PC-9 (cell line): ENCODE data around the gene LARP7. TPM values are rescaled to one million over a fixed set of nuclear protein-coding genes. Genes with fewer than 3 reads are reported as not detected.

Experiments
- BruUV-seq: library from RNA; stranded (reverse); fragments of 400-500 nt; replicated peaks from 2 replicates; lab custom pipeline; 2021; lab: Mats Ljungman, UMichigan
- CTCF ChIA-PET: fragments of 300-600 bp; sonication (Branson Sonifier 250); formaldehyde crosslinking; loops from one replicate; lab custom pipeline; 2022; ENCODE audit warnings: antibody characterized with exemption; lab: Charles Lee
- POLR2A ChIA-PET: fragments of 300-600 bp; sonication (Branson Sonifier 250); formaldehyde crosslinking; loops from one replicate; lab custom pipeline; 2022; ENCODE audit warnings: antibody characterized with exemption; ENCODE audit not compliant: unreplicated experiment; lab: Charles Lee
- DNase-seq, 2 experiments: peaks; one replicate each; pipeline versions ENCODE4 v3.0.0 to v3.0.0-alpha.2; 2015 to 2022; ENCODE audit warnings: mixed read lengths in 1 of 2
- H2AFZ ChIP-seq: fragments of 200-600 bp; sonication (generic); 2 replicates; pipeline ENCODE4 v1.8.1; 2017; ENCODE audit warnings: antibody characterized with exemption
- H3F3A ChIP-seq: fragments of 200-600 bp; sonication (generic); 2 replicates; pipeline ENCODE4 v1.8.1; 2017; ENCODE audit warnings: antibody characterized with exemption, mild to moderate bottlenecking, low read depth; ENCODE audit not compliant: insufficient read depth
- H3K27ac ChIP-seq: fragments of 200-600 bp; sonication (generic); 2 replicates; pipeline ENCODE4 v1.6.1; 2016; ENCODE audit warnings: mixed run types
- H3K27me3 ChIP-seq: fragments of 200-600 bp; sonication (generic); 2 replicates; pipeline ENCODE4 v1.6.1; 2016; ENCODE audit warnings: low read depth, mixed run types; ENCODE audit not compliant: insufficient read depth
- H3K36me3 ChIP-seq: fragments of 200-600 bp; sonication (generic); 2 replicates; pipeline ENCODE4 v1.6.1; 2016; ENCODE audit warnings: low read depth, mixed run types
- H3K4me1 ChIP-seq: fragments of 200-600 bp; sonication (generic); replicated peaks from 2 replicates; pipeline ENCODE4 v1.6.1; 2016; ENCODE audit warnings: mixed run types; ENCODE audit not compliant: insufficient read depth
- H3K4me2 ChIP-seq: fragments of 200-600 bp; sonication (generic); 2 replicates; pipeline ENCODE4 v1.6.1; 2017; ENCODE audit warnings: mixed run types
- H3K4me3 ChIP-seq: fragments of 200-600 bp; sonication (generic); 2 replicates; pipeline ENCODE4 v1.6.1; 2016; ENCODE audit warnings: mixed run types
- H3K79me2 ChIP-seq: fragments of 200-600 bp; sonication (generic); 2 replicates; pipeline ENCODE4 v1.6.1; 2017; ENCODE audit warnings: low read depth, mixed run types
- H3K9me2 ChIP-seq: fragments of 200-600 bp; sonication (generic); 2 replicates; pipeline ENCODE4 v1.8.1; 2017; ENCODE audit warnings: mild to moderate bottlenecking; ENCODE audit not compliant: insufficient read depth
- H3K9me3 ChIP-seq: fragments of 200-600 bp; sonication (generic); 2 replicates; pipeline ENCODE4 v1.8.1; 2016; ENCODE audit warnings: low read depth; ENCODE audit not compliant: insufficient read depth
- H4K20me1 ChIP-seq: fragments of 200-600 bp; sonication (generic); 2 replicates; pipeline ENCODE4 v1.8.1; 2017; ENCODE audit not compliant: insufficient read depth
- CTCF ChIP-seq: fragments of 200-600 bp; sonication (generic); conservative IDR thresholded peaks from 2 replicates; pipeline ENCODE4 v1.6.1; 2017; ENCODE audit warnings: mixed run types, antibody characterized with exemption, mild to moderate bottlenecking, moderate library complexity
- EZH2 ChIP-seq: fragments of 200-600 bp; sonication (generic); IDR thresholded peaks from 2 replicates; pipeline ENCODE4 v1.8.0; 2017; ENCODE audit warnings: antibody characterized with exemption, low read depth
- intact Hi-C: fragments of 100-400 bp; cut with micrococcal nuclease; formaldehyde crosslinking; loops from one replicate; pipeline ENCODE4 v1.10.0; 2022; ENCODE audit not compliant: unreplicated experiment
- total RNA-seq: library from RNA; stranded (reverse); gene quantifications from 2 replicates; pipeline ENCODE4 v1.2.3, GENCODE V29; 2021

The LARP7 gene
- total RNA-seq, 1 experiment from 2014 or later, result 47.8 TPM

GRCh38 chr4:112664611-112665010 is 27.7 kb downstream of the LARP7 start:
- Histone ChIP-seq H4K20me1 (no peaks in the 10 kb centered on the region), H3K9me3 (no peaks in the 10 kb centered on the region), H3K4me1 (no peaks in the 10 kb centered on the region), H3F3A (no peaks in the 10 kb centered on the region), H3K4me3 (no peak overlapping the region), H3K27me3 (no peaks in the 10 kb centered on the region), H2AFZ (no peak overlapping the region), H3K79me2 (no peaks in the 10 kb centered on the region), H3K9me2 (no peaks in the 10 kb centered on the region), H3K27ac (no peak overlapping the region), H3K4me2 (no peak overlapping the region), H3K36me3 (no peaks in the 10 kb centered on the region)
- ChIA-PET CTCF (no interaction called here), POLR2A (no interaction called here)
- BruUV-seq, result no TSS peak
- intact Hi-C loops, result no loop called here
- peak in 1 of 2 experiments; percentile 62 for DNase-seq
- no peak for TF ChIP-seq EZH2
- TF ChIP-seq CTCF, result no peak

- H3K9me2 ChIP-seq, result no peaks in the 10 kb centered on the region
- H3K4me2 ChIP-seq, result no peak overlapping the region
- H3K36me3 ChIP-seq, result no peaks in the 10 kb centered on the region
- no peak for TF ChIP-seq CTCF
- TF ChIP-seq EZH2, result no peak
- no peaks in the 10 kb centered on the region for H3F3A ChIP-seq
- no peaks in the 10 kb centered on the region for H3K79me2 ChIP-seq
- BruUV-seq, result no TSS peak
- ChIA-PET POLR2A (no interaction called here), CTCF (no interaction called here)
- DNase-seq, result no peak
- no peaks in the 10 kb centered on the region for H3K4me1 ChIP-seq
- H3K4me3 ChIP-seq, result no peak overlapping the region
- intact Hi-C loops, result no loop called here
- H3K27me3 ChIP-seq, result no peaks in the 10 kb centered on the region
- H4K20me1 ChIP-seq, result no peaks in the 10 kb centered on the region
- H2AFZ ChIP-seq, result no peak overlapping the region
- H3K27ac ChIP-seq, result no peak overlapping the region
- no peaks in the 10 kb centered on the region for H3K9me3 ChIP-seq
Measured at GRCh38 chr4:112668131-112668530, 31.2 kb downstream of the LARP7 start.

- H3F3A ChIP-seq, result no peaks in the 10 kb centered on the region
- no peaks in the 10 kb centered on the region for H3K36me3 ChIP-seq
- H3K4me3 ChIP-seq, result no peak overlapping the region
- TF ChIP-seq EZH2 (no peak), CTCF (no peak)
- H3K4me2 ChIP-seq, result no peak overlapping the region
- intact Hi-C loops, result no loop called here
- no peak for DNase-seq
- H3K9me2 ChIP-seq, result no peaks in the 10 kb centered on the region
- BruUV-seq, result no TSS peak
- no peak overlapping the region for H2AFZ ChIP-seq
- no peaks in the 10 kb centered on the region for H3K79me2 ChIP-seq
- ChIA-PET CTCF (no interaction called here), POLR2A (no interaction called here)
- H4K20me1 ChIP-seq, result no peaks in the 10 kb centered on the region
- H3K27me3 ChIP-seq, result no peaks in the 10 kb centered on the region
- no peaks in the 10 kb centered on the region for H3K4me1 ChIP-seq
- no peaks in the 10 kb centered on the region for H3K9me3 ChIP-seq
- no peak overlapping the region for H3K27ac ChIP-seq
Measured at GRCh38 chr4:112673076-112673475, 36.1 kb downstream of the LARP7 start.
